Loucy (cell line): ENCODE measurements around the gene MYO5C.

Experiments used
- CTCF ChIP-seq: fragments of 200-600 bp; sonication (generic); conservative IDR thresholded peaks from 2 replicates; pipeline ENCODE4 v1.5.1; 2014; ENCODE audit warnings: mild to moderate bottlenecking, antibody characterized with exemption, low read length
- EZH2phosphoT487 ChIP-seq: fragments of 200-600 bp; IDR thresholded peaks from 2 replicates; pipeline ENCODE4 v1.6.1; 2018; ENCODE audit warnings: antibody characterized with exemption, mild to moderate bottlenecking, moderate library complexity, borderline replicate concordance

GRCh38 chr15:52196891-52197290, 98.7 kb downstream of the MYO5C start:
- no peak for TF ChIP-seq CTCF
- TF ChIP-seq EZH2phosphoT487 = no peak
